Colonic mucosa (tissue), 4 donors: ENCODE results near the gene SYNGAP1. TPM values are rescaled to one million over a fixed set of nuclear protein-coding genes. Genes with fewer than 3 reads are reported as not detected.

Experiments
- DNase-seq: peaks from one replicate; pipeline ENCODE4 v3.0.0-alpha.2; 2020
- H3K27ac ChIP-seq: fragments of 200-600 bp; one replicate; pipeline ENCODE4 v1.8.0; 2021
- H3K27me3 ChIP-seq: fragments of 200-600 bp; one replicate; pipeline ENCODE4 v1.8.0; 2021
- H3K36me3 ChIP-seq: fragments of 200-600 bp; one replicate; pipeline ENCODE4 v1.8.0; 2021
- H3K4me1 ChIP-seq: fragments of 200-600 bp; one replicate; pipeline ENCODE4 v1.8.0; 2021; ENCODE audit warnings: mild to moderate bottlenecking
- H3K4me3 ChIP-seq: fragments of 200-600 bp; one replicate; pipeline ENCODE4 v1.8.0; 2021
- H3K9ac ChIP-seq, 2 donors: one replicate each; pipeline ENCODE4 v1.7.0; 2013; ENCODE audit warnings: control low read depth in 2 of 2, low read depth in 2 of 2, low read length in 2 of 2
- H3K9me3 ChIP-seq: fragments of 200-600 bp; one replicate; pipeline ENCODE4 v1.8.0; 2021
- intact Hi-C: fragments of 100-400 bp; cut with DNase I; formaldehyde crosslinking; loops from one replicate; pipeline ENCODE4 v1.14.1; 2022
- microRNA-seq: library from miRNA; unstranded; fragments of <30 nt; microRNA quantifications from one replicate; pipeline ENCODE4, GENCODE V29; 2019
- total RNA-seq, 2 donors: library from RNA; stranded (reverse); fragmentation: NEBNext Ultra II Directional in 1 of 2; extraction: Animal tissue kit (Norgen Biotek cat#: 25700) in 1 of 2; gene quantifications; one replicate each; pipeline ENCODE4 v1.2.1, GENCODE V29; 2021
- TF ChIP-seq, protein P1 (sequence below): fragments of 200-600 bp; IDR thresholded peaks from one replicate; pipeline ENCODE4 v1.8.0; 2022; ENCODE audit warnings: antibody characterized with exemption, mild to moderate bottlenecking
- donor health status: healthy.
- donor health status: DM: no; HTN: no; CAD: no.
- donor health status: DM: no; HTN: no; CAD: no.

The SYNGAP1 gene
- total RNA-seq, 2 donors from 2014 or later, result 5.3 to 10.4 TPM

DNA sequence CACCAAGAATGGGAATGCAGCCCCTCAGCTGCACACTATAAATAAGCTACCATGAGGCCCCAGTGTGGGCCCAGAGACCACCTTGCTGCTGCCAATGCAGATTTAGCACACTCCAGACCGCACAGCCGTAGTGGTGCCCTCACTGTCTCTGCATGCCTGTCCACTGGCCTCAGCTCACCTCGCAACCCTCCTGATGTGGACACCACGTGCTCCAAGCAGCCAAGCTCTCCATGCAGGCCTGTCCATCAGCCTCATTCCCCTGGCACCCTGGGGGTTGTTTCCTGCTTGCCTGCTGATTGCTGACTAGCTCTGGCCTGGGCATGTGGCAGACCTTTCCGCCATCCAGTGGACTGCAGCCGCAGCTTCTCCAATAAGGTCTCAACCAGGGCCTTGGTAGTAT, 70.8 kb downstream of the SYNGAP1 start:
- no peak overlapping the region for H3K9ac ChIP-seq

GRCh38 chr6:33492093-33492492, 72.2 kb downstream of the SYNGAP1 start:
- H3K27ac ChIP-seq, result no peak overlapping the region
- H3K4me1 ChIP-seq, result no peaks in the 10 kb centered on the region
- H3K9ac ChIP-seq, result no peak overlapping the region
- intact Hi-C loops, result no loop called here
- H3K9me3 ChIP-seq, result no peaks in the 10 kb centered on the region
- no peaks in the 10 kb centered on the region for H3K36me3 ChIP-seq
- no peak for DNase-seq
- H3K27me3 ChIP-seq, result no peaks in the 10 kb centered on the region
- TF ChIP-seq, protein P1, sequence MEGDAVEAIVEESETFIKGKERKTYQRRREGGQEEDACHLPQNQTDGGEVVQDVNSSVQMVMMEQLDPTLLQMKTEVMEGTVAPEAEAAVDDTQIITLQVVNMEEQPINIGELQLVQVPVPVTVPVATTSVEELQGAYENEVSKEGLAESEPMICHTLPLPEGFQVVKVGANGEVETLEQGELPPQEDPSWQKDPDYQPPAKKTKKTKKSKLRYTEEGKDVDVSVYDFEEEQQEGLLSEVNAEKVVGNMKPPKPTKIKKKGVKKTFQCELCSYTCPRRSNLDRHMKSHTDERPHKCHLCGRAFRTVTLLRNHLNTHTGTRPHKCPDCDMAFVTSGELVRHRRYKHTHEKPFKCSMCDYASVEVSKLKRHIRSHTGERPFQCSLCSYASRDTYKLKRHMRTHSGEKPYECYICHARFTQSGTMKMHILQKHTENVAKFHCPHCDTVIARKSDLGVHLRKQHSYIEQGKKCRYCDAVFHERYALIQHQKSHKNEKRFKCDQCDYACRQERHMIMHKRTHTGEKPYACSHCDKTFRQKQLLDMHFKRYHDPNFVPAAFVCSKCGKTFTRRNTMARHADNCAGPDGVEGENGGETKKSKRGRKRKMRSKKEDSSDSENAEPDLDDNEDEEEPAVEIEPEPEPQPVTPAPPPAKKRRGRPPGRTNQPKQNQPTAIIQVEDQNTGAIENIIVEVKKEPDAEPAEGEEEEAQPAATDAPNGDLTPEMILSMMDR, result no peak
- no peak overlapping the region for H3K4me3 ChIP-seq

More for the DNA sequence above, 70.8 kb downstream of the SYNGAP1 start:
- no peaks in the 10 kb centered on the region for H3K27me3 ChIP-seq
- H3K9me3 ChIP-seq, result no peaks in the 10 kb centered on the region
- no peaks in the 10 kb centered on the region for H3K36me3 ChIP-seq
- H3K4me1 ChIP-seq, result no peaks in the 10 kb centered on the region
- DNase-seq, result no peak
- no peak overlapping the region for H3K27ac ChIP-seq
- TF ChIP-seq, protein P1, result no peak
- H3K4me3 ChIP-seq, result no peak overlapping the region
- intact Hi-C loops, result no loop called here

- Histone ChIP-seq H3K4me3 (no peak overlapping the region), H3K4me1 (no peaks in the 10 kb centered on the region), H3K9me3 (no peaks in the 10 kb centered on the region), H3K9ac (no peak overlapping the region), H3K36me3 (no peaks in the 10 kb centered on the region), H3K27ac (no peak overlapping the region), H3K27me3 (no peaks in the 10 kb centered on the region)
- no peak for DNase-seq
- intact Hi-C loops, result no loop called here
- TF ChIP-seq, protein P1, result no peak
These were observed 77.3 kb downstream of the SYNGAP1 start for GRCh38 chr6:33497157-33497556.

GRCh38 chr6:33502486-33502885, 82.6 kb downstream of the SYNGAP1 start:
- no peak overlapping the region for H3K4me3 ChIP-seq
- no peaks in the 10 kb centered on the region for H3K9me3 ChIP-seq
- DNase-seq, result no peak
- intact Hi-C loops, result no loop called here
- no peaks in the 10 kb centered on the region for H3K36me3 ChIP-seq
- TF ChIP-seq, protein P1, result no peak
- no peaks in the 10 kb centered on the region for H3K4me1 ChIP-seq
- no peak overlapping the region for H3K27ac ChIP-seq
- H3K9ac ChIP-seq, result no peak overlapping the region
- H3K27me3 ChIP-seq, result no peaks in the 10 kb centered on the region

DNA sequence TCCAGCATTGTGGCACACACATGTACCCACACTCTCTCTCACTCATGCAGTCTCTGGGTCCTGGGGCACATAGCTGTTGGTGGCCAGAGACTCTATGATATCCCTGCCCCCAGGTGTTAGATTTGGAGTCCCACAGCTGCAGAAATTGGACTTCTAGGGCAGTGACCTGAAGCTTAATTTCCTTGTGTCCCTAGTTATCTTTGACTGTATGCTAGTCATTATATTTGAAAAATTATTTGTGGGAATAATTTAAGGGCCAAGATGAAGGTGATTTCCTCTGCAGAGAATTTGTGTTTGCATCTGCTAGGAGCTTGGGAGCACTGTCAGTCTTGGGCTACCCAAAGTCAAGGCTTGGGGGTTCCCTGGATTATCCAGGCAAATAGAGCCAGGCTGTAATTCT, 84.6 kb downstream of the SYNGAP1 start:
- no peaks in the 10 kb centered on the region for H3K4me1 ChIP-seq
- H3K27me3 ChIP-seq, result no peaks in the 10 kb centered on the region
- no peaks in the 10 kb centered on the region for H3K36me3 ChIP-seq
- no peak overlapping the region for H3K27ac ChIP-seq
- H3K9ac ChIP-seq, result no peak overlapping the region
- no peaks in the 10 kb centered on the region for H3K9me3 ChIP-seq
- no peak overlapping the region for H3K4me3 ChIP-seq
- intact Hi-C loops, result no loop called here
- no peak for DNase-seq
- TF ChIP-seq, protein P1, result no peak

Small RNA genes lying within 50 kb of the gene (microRNA-seq; reads per million reads assigned to microRNA genes)
- not detected for gene MIR5004

Other genes starting within 250 kb of the SYNGAP1 start
- under 1 TPM; 0.13 to 0.44 TPM for gene COL11A2, start 227.6 kb upstream of the SYNGAP1 start, total RNA-seq
- gene RXRB, start 219.4 kb upstream of the SYNGAP1 start, total RNA-seq, result 10 to 100 TPM; 33.4 to 36.3 TPM
- gene SLC39A7, start 219.2 kb upstream of the SYNGAP1 start, total RNA-seq, result 100 to 1,000 TPM; 170 to 212 TPM
- gene HSD17B8, start 215.4 kb upstream of the SYNGAP1 start, total RNA-seq, result 10 to 100 TPM; 13.0 to 23.7 TPM
- 10 to 100 TPM; 24.8 to 30.9 TPM for gene RING1, start 211.6 kb upstream of the SYNGAP1 start, total RNA-seq
- 10 to 100 TPM; 48.4 to 73.2 TPM for gene VPS52, start 148.2 kb upstream of the SYNGAP1 start, total RNA-seq
- gene RPS18, start 148.0 kb upstream of the SYNGAP1 start, total RNA-seq, result 1,000 to 10,000 TPM; 1,996 to 2,041 TPM
- gene B3GALT4, start 142.9 kb upstream of the SYNGAP1 start, total RNA-seq, result 10 to 100 TPM; 22.0 to 26.4 TPM
- 10 to 100 TPM; 25.7 to 51.7 TPM for gene WDR46, start 130.8 kb upstream of the SYNGAP1 start, total RNA-seq
- 10 to 100 TPM; 36.5 to 77.0 TPM for gene PFDN6, start 130.5 kb upstream of the SYNGAP1 start, total RNA-seq
- 10 to 100 TPM; 29.9 to 34.7 TPM for gene RGL2, start 121.1 kb upstream of the SYNGAP1 start, total RNA-seq
- gene TAPBP, start 106.0 kb upstream of the SYNGAP1 start, total RNA-seq, result 100 to 1,000 TPM; 204 to 235 TPM
- gene ZBTB22, start 102.3 kb upstream of the SYNGAP1 start, total RNA-seq, result 10 to 100 TPM; 12.4 to 16.9 TPM
- gene DAXX, start 97.1 kb upstream of the SYNGAP1 start, total RNA-seq, result 10 to 100 TPM; 38.7 to 46.7 TPM
- 10 to 100 TPM; 15.8 to 74.6 TPM for gene KIFC1, start 28.2 kb upstream of the SYNGAP1 start, total RNA-seq
- 10 to 100 TPM; 21.9 to 39.5 TPM for gene PHF1, start 9.1 kb upstream of the SYNGAP1 start, total RNA-seq
- gene CUTA, start 2.0 kb upstream of the SYNGAP1 start, total RNA-seq, result 100 to 1,000 TPM; 145 to 172 TPM
- gene ZBTB9, start 34.5 kb downstream of the SYNGAP1 start, total RNA-seq, result 1 to 10 TPM; 4.8 to 8.1 TPM
- 10 to 100 TPM; 72.1 to 76.6 TPM for gene BAK1, start 160.2 kb downstream of the SYNGAP1 start, total RNA-seq
- gene ITPR3, start 201.3 kb downstream of the SYNGAP1 start, total RNA-seq, result 100 to 1,000 TPM in 1 of 2 donors, 10 to 100 TPM in 1; 86.2 to 119 TPM